Ramos (cell line): Measurements from ENCODE around the gene ACP2.

Source experiments
- in situ Hi-C: fragments of 300-500 bp; cut with MboI; formaldehyde crosslinking; loops from one replicate; pipeline ENCODE4 v1.14.3; 2022; ENCODE audit warnings: low sequenced_read_pairs; ENCODE audit not compliant: unreplicated experiment

The ACP2 gene

GRCh38 chr11:47245611-47246357 lies 2.8 kb downstream of the ACP2 start:
- in situ Hi-C loops: loop anchor here (5.0 kb wide), 1 partner anchor 68 kb away; the partner anchor contains the start of gene ARFGAP2

GRCh38 chr11:47244448-47245350 lies 3.9 kb downstream of the ACP2 start:
- in situ Hi-C loops: loop anchor here (5.0 kb wide), 1 partner anchor 67 kb away; the partner anchor contains the start of gene ARFGAP2

- in situ Hi-C loops: no loop called here
Measured at GRCh38 chr11:47243454-47243853, 5.2 kb downstream of the ACP2 start.

- in situ Hi-C loops: no loop called here
Measured at GRCh38 chr11:47242596-47243192, 5.9 kb downstream of the ACP2 start.

GRCh38 chr11:47241841-47242301 lies 6.7 kb downstream of the ACP2 start:
- in situ Hi-C loops: no loop called here

GRCh38 chr11:47239852-47240251 lies 8.8 kb downstream of the ACP2 start:
- in situ Hi-C loops: no loop called here

- in situ Hi-C loops: no loop called here
Measured at GRCh38 chr11:47236482-47236881, 12.1 kb downstream of the ACP2 start.

- in situ Hi-C loops: no loop called here
Measured at GRCh38 chr11:47235163-47235562, 13.5 kb downstream of the ACP2 start.

- in situ Hi-C loops: no loop called here
Measured at GRCh38 chr11:47234669-47235100, 13.9 kb downstream of the ACP2 start.

- in situ Hi-C loops: no loop called here
Measured at GRCh38 chr11:47233989-47234668, 14.5 kb downstream of the ACP2 start.

- in situ Hi-C loops: no loop called here
Measured at GRCh38 chr11:47233051-47233450, 15.6 kb downstream of the ACP2 start.

- in situ Hi-C loops: no loop called here
Measured at GRCh38 chr11:47229161-47229560, 19.5 kb downstream of the ACP2 start.

- in situ Hi-C loops: no loop called here
Measured at GRCh38 chr11:47225552-47226400, 22.8 kb downstream of the ACP2 start.

- in situ Hi-C loops: no loop called here
Measured at GRCh38 chr11:47222696-47223095, 25.9 kb downstream of the ACP2 start.

GRCh38 chr11:47220401-47220821 lies 28.2 kb downstream of the ACP2 start:
- in situ Hi-C loops: no loop called here

GRCh38 chr11:47216121-47216798 lies 32.4 kb downstream of the ACP2 start:
- in situ Hi-C loops: no loop called here

GRCh38 chr11:47215366-47215910 lies 33.2 kb downstream of the ACP2 start:
- in situ Hi-C loops: no loop called here

GRCh38 chr11:47213950-47214565 lies 34.6 kb downstream of the ACP2 start:
- in situ Hi-C loops: no loop called here
